H1 (cell line): ENCODE measurements around the gene ARF6. TPM values are rescaled to one million over a fixed set of nuclear protein-coding genes. Genes with fewer than 3 reads are reported as not detected.
"Not testable (repeated sequence)": the region's sequence is repeated elsewhere in the genome, so short reads cannot be mapped to it uniquely, and the experiment has no call there.

Experiments
- CTCF ChIA-PET: fragments of 300-600 bp; sonication (Branson Sonifier 250); formaldehyde crosslinking; loops from one replicate; lab custom pipeline; 2021; ENCODE audit not compliant: partially characterized antibody; lab: Charles Lee
- POLR2A ChIA-PET: fragments of 300-600 bp; sonication (Branson Sonifier 250); formaldehyde crosslinking; loops from one replicate; lab custom pipeline; 2021; ENCODE audit warnings: inconsistent platforms; ENCODE audit not compliant: partially characterized antibody; lab: Charles Lee
- DNase-seq, 2 experiments: peaks; one replicate each; pipeline versions ENCODE4 v3.0.0 to v3.0.0-alpha.2; 2010 to 2022; ENCODE audit warnings: low spot score in 2 of 2, low read depth in 1 of 2, mixed read lengths in 1 of 2
- FAIRE-seq: peaks from 2 replicates; lab custom pipeline; 2011; peaks lifted over from hg19 to GRCh38; lab: Jason Lieb, UNC
- H2AFZ ChIP-seq: 2 replicates; pipeline ENCODE4 v1.8.1; 2012; ENCODE audit warnings: low read length, inconsistent platforms
- H2AK5ac ChIP-seq: 2 replicates; pipeline ENCODE4 v1.6.1; 2013; ENCODE audit warnings: low read depth, low read length
- H2BK120ac ChIP-seq: replicated peaks from 2 replicates; pipeline ENCODE3; 2013; ENCODE audit warnings: low read depth, low read length, inconsistent platforms
- H2BK12ac ChIP-seq: 2 replicates; pipeline ENCODE4 v1.6.1; 2013; ENCODE audit warnings: low read depth, low read length
- H2BK15ac ChIP-seq: 2 replicates; pipeline ENCODE4 v1.6.1; 2013; ENCODE audit warnings: low read length
- H2BK20ac ChIP-seq: 2 replicates; pipeline ENCODE4 v1.6.1; 2013; ENCODE audit warnings: low read length
- H2BK5ac ChIP-seq: 2 replicates; pipeline ENCODE4 v1.6.1; 2013; ENCODE audit warnings: low read depth, low read length
- H3K14ac ChIP-seq: 2 replicates; pipeline ENCODE4 v1.6.1; 2013; ENCODE audit warnings: inconsistent platforms; ENCODE audit not compliant: insufficient read length
- H3K18ac ChIP-seq: 2 replicates; pipeline ENCODE4 v1.6.1; 2013; ENCODE audit warnings: low read length; ENCODE audit errors: extremely low read depth
- H3K23ac ChIP-seq: 2 replicates; pipeline ENCODE4 v1.6.1; 2013; ENCODE audit warnings: inconsistent platforms; ENCODE audit not compliant: insufficient read length
- H3K23me2 ChIP-seq: 2 replicates; pipeline ENCODE4 v1.6.1; 2013; ENCODE audit warnings: low read depth, low read length
- H3K27ac ChIP-seq: 2 replicates; pipeline ENCODE4 v1.6.1; 2011; ENCODE audit warnings: low read depth, low read length, inconsistent platforms
- H3K27me3 ChIP-seq, 4 experiments: replicated peaks in 1 of 4; 1 replicate in 1 of 4; 2 replicates in 3 of 4; pipeline versions ENCODE4 v1.6.1 to v1.8.1; 2011 to 2013; ENCODE audit warnings: low read length in 3 of 4, mild to moderate bottlenecking in 3 of 4, inconsistent platforms in 2 of 4, mixed read lengths in 2 of 4, moderate library complexity in 1 of 4; ENCODE audit not compliant: control insufficient read depth in 3 of 4, insufficient read depth in 3 of 4; ENCODE audit errors: extremely low read depth in 1 of 4
- H3K36me3 ChIP-seq, 4 experiments: 2 replicates each; pipeline versions ENCODE4 v1.6.1 to v1.8.1; 2011 to 2013; ENCODE audit warnings: mild to moderate bottlenecking in 4 of 4, low read length in 3 of 4, moderate library complexity in 2 of 4, control low read depth in 1 of 4, inconsistent platforms in 1 of 4; ENCODE audit not compliant: insufficient read depth in 4 of 4, control insufficient read depth in 2 of 4
- H3K4ac ChIP-seq: replicated peaks from 2 replicates; pipeline ENCODE3; 2013; ENCODE audit warnings: low read length, low read depth, mixed read lengths, inconsistent platforms; ENCODE audit not compliant: insufficient read length
- H3K4me1 ChIP-seq, 4 experiments: replicated peaks in 1 of 4; 1 replicate in 1 of 4; 2 replicates in 3 of 4; pipeline versions ENCODE4 v1.6.1 to v1.8.1; 2011 to 2013; ENCODE audit warnings: low read length in 3 of 4, inconsistent platforms in 2 of 4, mixed read lengths in 1 of 4; ENCODE audit not compliant: insufficient read depth in 4 of 4, control insufficient read depth in 3 of 4
- H3K4me2 ChIP-seq, 2 experiments: 2 replicates each; pipeline versions ENCODE4 v1.6.1 to v1.8.1; 2011 to 2013; ENCODE audit warnings: low read depth in 2 of 2, low read length in 2 of 2, control low read depth in 1 of 2, inconsistent platforms in 1 of 2, mild to moderate bottlenecking in 1 of 2; ENCODE audit not compliant: insufficient read depth in 1 of 2
- H3K4me3 ChIP-seq, 4 experiments: fragments of 200-600, 300-600 bp in 1 of 4; sonication (generic), shearing (Covaris generic), sonication (Bioruptor Twin) in 1 of 4; 2 replicates each; pipeline versions ENCODE4 v1.5.1 to v1.8.1; 2011 to 2016; ENCODE audit warnings: low read length in 4 of 4, low read depth in 3 of 4, control low read depth in 2 of 4, inconsistent platforms in 2 of 4, mild to moderate bottlenecking in 2 of 4, mixed read lengths in 1 of 4, moderate library complexity in 1 of 4; ENCODE audit not compliant: insufficient read depth in 2 of 4; ENCODE audit errors: extremely low read depth in 1 of 4
- H3K56ac ChIP-seq: replicated peaks from 2 replicates; pipeline ENCODE3; 2013; ENCODE audit warnings: low read depth, mild to moderate bottlenecking, mixed read lengths, low read length, inconsistent platforms; ENCODE audit not compliant: insufficient read length
- H3K79me1 ChIP-seq: 2 replicates; pipeline ENCODE4 v1.6.1; 2013; ENCODE audit warnings: low read depth, low read length, control low read depth
- H3K79me2 ChIP-seq, 2 experiments: 2 replicates each; pipeline versions ENCODE4 v1.6.1 to v1.8.1; 2012 to 2013; ENCODE audit warnings: low read length in 2 of 2, mild to moderate bottlenecking in 2 of 2, inconsistent platforms in 1 of 2; ENCODE audit not compliant: insufficient read depth in 2 of 2, control insufficient read depth in 1 of 2
- H3K9ac ChIP-seq, 4 experiments: replicated peaks in 1 of 4; 1 replicate in 1 of 4; 2 replicates in 3 of 4; pipeline versions ENCODE4 v1.6.1 to v1.8.1; 2011 to 2013; ENCODE audit warnings: low read depth in 3 of 4, low read length in 3 of 4, control low read depth in 2 of 4, mild to moderate bottlenecking in 2 of 4, moderate library complexity in 2 of 4, inconsistent platforms in 1 of 4; ENCODE audit errors: extremely low read depth in 1 of 4
- H3K9me3 ChIP-seq, 2 experiments: 2 replicates each; pipeline versions ENCODE4 v1.6.1 to v1.8.1; 2012 to 2013; ENCODE audit warnings: mild to moderate bottlenecking in 2 of 2, moderate library complexity in 2 of 2, control low read depth in 1 of 2, inconsistent platforms in 1 of 2, low read depth in 1 of 2, low read length in 1 of 2, mixed read lengths in 1 of 2; ENCODE audit not compliant: insufficient read depth in 2 of 2
- H4K20me1 ChIP-seq, 2 experiments: replicated peaks in 1 of 2; 2 replicates each; pipeline versions ENCODE3 to v1.8.1; 2011 to 2013; ENCODE audit warnings: inconsistent platforms in 2 of 2, low read length in 2 of 2, mild to moderate bottlenecking in 1 of 2; ENCODE audit not compliant: insufficient read depth in 2 of 2, control insufficient read depth in 1 of 2
- H4K5ac ChIP-seq: 2 replicates; pipeline ENCODE4 v1.6.1; 2013; ENCODE audit warnings: low read length, low read depth, mixed read lengths, inconsistent platforms; ENCODE audit not compliant: insufficient read length
- H4K8ac ChIP-seq: 2 replicates; pipeline ENCODE4 v1.8.0; 2013; ENCODE audit warnings: mild to moderate bottlenecking, moderate library complexity, low read length, inconsistent platforms; ENCODE audit not compliant: insufficient read depth; ENCODE audit errors: extremely low read depth
- H4K91ac ChIP-seq: replicated peaks from 2 replicates; pipeline ENCODE3; 2013; ENCODE audit warnings: low read length, mixed read lengths, inconsistent platforms; ENCODE audit not compliant: insufficient read length
- WGBS, 2 experiments: shearing (Covaris generic) in 1 of 2; methylation state at CpG; one replicate each; pipeline versions ENCODE4 v1.1.6 to v1.1.7; 2013 to 2015; ENCODE audit warnings: low lambda C conversion rate in 2 of 2, mixed read lengths in 2 of 2, inconsistent platforms in 1 of 2, low coverage in 1 of 2, missing lambda C conversion rate in 1 of 2; ENCODE audit not compliant: insufficient replicate concordance in 2 of 2, insufficient coverage in 1 of 2, insufficient read length in 1 of 2; ENCODE audit errors: extremely low coverage in 1 of 2, missing lambda C conversion rate in 1 of 2; 5-methylcytosine and 5-hydroxymethylcytosine counted together
- polyA plus RNA-seq, 7 experiments: library from polyadenylated mRNA; depleted of rRNA in 3 of 7; stranded (reverse) in 5 of 7; unstranded in 2 of 7; fragments of >200 nt in 5 of 7; fragments of 200-250 nt in 2 of 7; gene quantifications; 1 replicate in 5 of 7; 2 replicates in 1 of 7; 4 replicates in 1 of 7; pipeline versions ENCODE4 v1.2.1 to v1.2.3, GENCODE V29; 2011 to 2013; ENCODE audit warnings: missing spikeins in 2 of 7, mixed read lengths in 2 of 7
- total RNA-seq: library from RNA; stranded (reverse); fragmentation: NEBNext Ultra II Directional; extraction: Animal tissue kit (Norgen Biotek cat#: 25700); gene quantifications from 2 replicates; pipeline ENCODE4 v1.2.1, GENCODE V29; 2021

ARF6 gene
- total and polyA plus RNA-seq, 2 of the 8 experiments (the other 6 are each of a cell fraction or from before 2014, with no cell fraction given): 17.2 to 56.7 TPM

- H3K4ac ChIP-seq, H2BK20ac ChIP-seq, H3K79me2 ChIP-seq, H3K27ac ChIP-seq, H3K4me3 ChIP-seq, H2BK12ac ChIP-seq, H3K18ac ChIP-seq, H2BK120ac ChIP-seq, FAIRE-seq, H4K8ac ChIP-seq, POLR2A ChIA-PET, H3K56ac ChIP-seq, H3K79me1 ChIP-seq, H3K4me2 ChIP-seq, H4K91ac ChIP-seq, H3K27me3 ChIP-seq, H3K23ac ChIP-seq, H3K4me1 ChIP-seq, H4K5ac ChIP-seq, H3K36me3 ChIP-seq, H3K9me3 ChIP-seq, H4K20me1 ChIP-seq, DNase-seq, H2AK5ac ChIP-seq, H2AFZ ChIP-seq, H3K23me2 ChIP-seq, H3K14ac ChIP-seq, H2BK15ac ChIP-seq, H3K9ac ChIP-seq, H2BK5ac ChIP-seq: not testable (repeated sequence)
- WGBS, 2 experiments: 91% methylated on average over 2 of the region's 2 CpGs; no CpG with 5 or more reads in 1 of the 2 experiments
- CTCF ChIA-PET: interaction anchor here (1.3 to 1.4 kb wide), 2 partner anchors 12 to 39 kb away, joined by 3 to 4 read pairs; no protein-coding TSS in a partner anchor
These were observed 46.3 kb downstream of the ARF6 start for GRCh38 chr14:49939215-49939614.
